Esophagus squamous epithelium (tissue), 5 donors: ENCODE results near the gene WIPF3. TPM values are rescaled to one million over a fixed set of nuclear protein-coding genes. Genes with fewer than 3 reads are reported as not detected.

Experiments used
- DNase-seq: peaks from one replicate; lab custom pipeline; 2025; lab: John Stamatoyannopoulos, UW
- H3K27ac ChIP-seq, 4 donors: fragments of 200-600 bp; sonication (generic); one replicate each; pipeline ENCODE4 v1.5.1; 2016 to 2019; ENCODE audit warnings: mild to moderate bottlenecking in 1 of 4
- H3K27me3 ChIP-seq, 4 donors: fragments of 200-600 bp; sonication (generic); 1 replicate in 3 of 4; 2 replicates in 1 of 4; pipeline versions ENCODE4 v1.5.1 to v1.6.0; 2017 to 2021; ENCODE audit warnings: antibody characterized with exemption in 1 of 4
- H3K36me3 ChIP-seq, 3 donors: fragments of 200-600 bp; sonication (generic); one replicate each; pipeline ENCODE4 v1.5.1; 2016 to 2019
- H3K4me1 ChIP-seq, 3 donors: fragments of 200-600 bp; sonication (generic); one replicate each; pipeline ENCODE4 v1.5.1; 2017 to 2019
- H3K4me3 ChIP-seq, 4 donors: fragments of 200-600 bp; sonication (generic); 1 replicate in 3 of 4; 2 replicates in 1 of 4; pipeline ENCODE4 v1.5.1; 2016 to 2019; ENCODE audit warnings: mild to moderate bottlenecking in 2 of 4, moderate library complexity in 1 of 4
- H3K9me3 ChIP-seq, 3 donors: fragments of 200-600 bp; sonication (generic); one replicate each; pipeline ENCODE4 v1.5.1; 2016 to 2019
- CTCF ChIP-seq, 6 experiments: fragments of 450-650 bp in 4 of 6; fragments of 200-600 bp in 2 of 6; sonication (generic) in 2 of 6; IDR thresholded peaks; one replicate each; pipeline ENCODE4 v1.5.1; 2016 to 2019; ENCODE audit warnings: antibody characterized with exemption in 6 of 6, mild to moderate bottlenecking in 4 of 6, moderate library complexity in 4 of 6
- POLR2A ChIP-seq, 4 donors: fragments of 450-650 bp; IDR thresholded peaks; one replicate each; pipeline ENCODE4 v1.6.1; 2017; ENCODE audit warnings: antibody characterized with exemption in 4 of 4, mild to moderate bottlenecking in 4 of 4, moderate library complexity in 3 of 4
- WGBS, 2 donors: methylation state at CpG; one replicate each; pipeline ENCODE4 v1.1.5; 2018; 5-methylcytosine and 5-hydroxymethylcytosine counted together
- intact Hi-C: fragments of 100-400 bp; cut with DNase I; formaldehyde crosslinking; loops from one replicate; pipeline ENCODE4 v1.15.0; 2022
- total RNA-seq, 4 donors: library from RNA; depleted of rRNA; stranded (reverse); fragments of >200 nt; gene quantifications; one replicate each; pipeline ENCODE4 v1.1.0, GENCODE V29; 2016
- donor health status: DM: yes; HTN: yes; CAD: no.

Gene WIPF3, protein sequence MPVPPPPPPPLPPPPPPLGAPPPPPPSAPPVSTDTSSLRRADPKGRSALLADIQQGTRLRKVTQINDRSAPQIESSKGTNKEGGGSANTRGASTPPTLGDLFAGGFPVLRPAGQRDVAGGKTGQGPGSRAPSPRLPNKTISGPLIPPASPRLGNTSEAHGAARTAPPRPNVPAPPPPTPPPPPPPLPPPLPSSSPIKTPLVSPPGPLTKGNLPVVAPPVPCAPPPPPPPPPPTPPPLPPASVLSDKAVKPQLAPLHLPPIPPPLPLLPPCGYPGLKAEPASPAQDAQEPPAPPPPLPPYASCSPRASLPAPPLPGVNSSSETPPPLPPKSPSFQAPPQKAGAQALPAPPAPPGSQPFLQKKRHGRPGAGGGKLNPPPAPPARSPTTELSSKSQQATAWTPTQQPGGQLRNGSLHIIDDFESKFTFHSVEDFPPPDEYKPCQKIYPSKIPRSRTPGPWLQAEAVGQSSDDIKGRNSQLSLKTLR
- 1 to 10 TPM in 1 of 4 donors, under 1 TPM in 2, not detected in 1; 0.18 to 1.1 (median 0.61) TPM for total RNA-seq

- no peak for DNase-seq
- peaks cover 5 to 96% (median 13%) of the 10 kb centered on the region in 4 donors for H3K27me3 ChIP-seq
- peaks cover 10 to 22% (median 12%) of the 10 kb centered on the region in 3 donors for H3K4me1 ChIP-seq
- no peaks in the 10 kb centered on the region for H3K9me3 ChIP-seq
- TF ChIP-seq CTCF (IDR thresholded peaks at IDR 0.05) = no peak
- TF ChIP-seq POLR2A (IDR thresholded peaks at IDR 0.05) = no peak
- peak within 1 kb of the TSS; percentile 39 to 74 (median 48) for H3K4me3 ChIP-seq
- intact Hi-C loops = no loop called here
- WGBS, 2 donors = 3 to 18% methylated on average over 4 to 5 of the region's 99 CpGs
- H3K36me3 ChIP-seq = no peaks in the 10 kb centered on the region
- peak within 1 kb of the TSS in 1 of 4 donors; percentile 45 for H3K27ac ChIP-seq
These were observed at the start of gene WIPF3 for GRCh38 chr7:29806208-29806994. Gene WIPF3 (plus strand): TSS chr7:29806508. CDS start chr7:29834725, 28,217 bp downstream.

- no peaks in the 10 kb centered on the region for H3K36me3 ChIP-seq
- H3K4me3 ChIP-seq = no peak overlapping the region
- H3K9me3 ChIP-seq = no peaks in the 10 kb centered on the region
- WGBS, 2 donors = 25 to 38% methylated on average over 1 of the region's 1 CpG
- TF ChIP-seq POLR2A (IDR thresholded peaks at IDR 0.05) (no peak), CTCF (IDR thresholded peaks at IDR 0.05) (no peak)
- no peaks in the 10 kb centered on the region for H3K4me1 ChIP-seq
- no peak overlapping the region for H3K27ac ChIP-seq
- H3K27me3 ChIP-seq = peaks cover 0 to 14% (median 0%) of the 10 kb centered on the region in 4 donors
- DNase-seq = no peak
- intact Hi-C loops = no loop called here
These were observed 43.0 kb upstream of the WIPF3 start for GRCh38 chr7:29763266-29763665.

DNA sequence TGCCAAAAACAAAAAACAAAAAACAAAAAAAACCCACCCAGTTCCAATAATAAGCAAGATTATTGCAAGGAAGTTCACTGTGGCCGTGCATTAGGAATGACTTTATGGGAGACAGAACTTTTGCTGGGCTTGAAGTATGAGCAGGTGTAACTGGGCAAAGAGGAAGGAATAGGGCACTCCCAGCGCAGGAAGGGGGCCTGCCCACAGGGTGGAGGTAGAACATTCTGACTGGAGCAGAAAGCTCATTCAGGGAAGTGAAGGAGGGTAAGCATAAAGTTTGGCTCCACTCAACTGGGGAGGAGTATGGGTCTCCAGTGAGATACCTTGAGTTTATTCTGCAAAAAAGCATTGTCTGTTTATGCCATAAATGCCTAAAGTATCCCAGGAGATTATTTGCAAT, 42.1 kb upstream of the WIPF3 start:
- no peak for DNase-seq
- TF ChIP-seq POLR2A (IDR thresholded peaks at IDR 0.05) (no peak), CTCF (IDR thresholded peaks at IDR 0.05) (no peak)
- no peak overlapping the region for H3K27ac ChIP-seq
- no peak overlapping the region for H3K4me3 ChIP-seq
- H3K4me1 ChIP-seq = no peaks in the 10 kb centered on the region
- 45 to 64% methylated on average over 2 of the region's 2 CpGs for WGBS, 2 donors
- intact Hi-C loops = no loop called here
- H3K9me3 ChIP-seq = no peaks in the 10 kb centered on the region
- no peaks in the 10 kb centered on the region for H3K36me3 ChIP-seq
- peaks cover 0 to 14% (median 0%) of the 10 kb centered on the region in 4 donors for H3K27me3 ChIP-seq

DNA sequence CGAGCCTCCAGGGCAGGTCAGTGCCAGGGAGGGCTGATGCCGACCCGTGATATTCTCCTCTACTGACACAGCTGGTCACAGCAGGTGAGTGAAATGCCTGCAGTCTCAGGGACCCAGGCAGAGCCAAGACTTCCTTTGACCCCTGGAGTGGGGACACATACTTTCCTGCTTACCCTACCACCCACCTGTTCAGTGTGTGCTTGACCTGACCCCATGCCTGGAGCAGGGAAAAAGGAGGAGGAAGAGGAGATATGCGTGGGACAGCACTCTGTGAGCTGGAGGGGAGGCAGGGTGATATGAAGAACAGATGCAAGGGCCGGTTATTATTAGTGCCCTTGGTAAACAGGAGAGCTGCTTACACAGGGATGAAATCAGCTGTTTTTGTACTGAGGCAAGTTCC, 40.8 kb upstream of the WIPF3 start:
- WGBS, 2 donors = 22 to 46% methylated on average over 4 to 5 of the region's 5 CpGs
- Histone ChIP-seq H3K4me1 (no peaks in the 10 kb centered on the region), H3K27me3 (peaks cover 0 to 14% (median 0%) of the 10 kb centered on the region in 4 donors), H3K9me3 (no peaks in the 10 kb centered on the region), H3K36me3 (no peaks in the 10 kb centered on the region), H3K4me3 (no peak overlapping the region), H3K27ac (no peak overlapping the region)
- no peak for DNase-seq
- TF ChIP-seq POLR2A (IDR thresholded peaks at IDR 0.05) (no peak), CTCF (IDR thresholded peaks at IDR 0.05) (no peak)
- intact Hi-C loops = no loop called here
